ENCODE results near the gene ZNF189.

The ZNF189 gene

GRCh38 chr9:101449071-101449721 lies 50.5 kb downstream of the ZNF189 start:
- no peak for DNase-seq (ENCODE audit: low read depth in 2 of 2)

DNA sequence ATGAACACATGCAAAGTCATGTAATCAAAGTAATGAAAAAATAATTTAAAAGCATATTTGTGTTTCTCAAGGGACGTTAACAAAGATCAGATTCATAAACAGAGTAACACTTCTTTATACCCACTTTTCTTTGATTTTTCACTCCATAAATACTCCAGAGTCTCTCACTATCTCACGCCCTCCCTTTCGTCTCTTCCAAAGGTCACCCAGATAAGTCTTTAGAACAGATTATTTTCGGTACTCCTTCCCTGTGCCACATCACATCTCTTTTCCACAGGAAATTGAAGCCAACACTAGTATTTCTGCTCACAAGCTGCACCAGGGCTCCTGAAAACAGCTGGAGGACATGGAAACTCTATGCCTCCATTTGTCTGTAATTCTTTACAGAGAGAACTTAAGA lies 52.3 kb downstream of the ZNF189 start:
- DNase-seq (ENCODE audit: low read depth in 2 of 2): no peak

- no peak for DNase-seq (ENCODE audit: low read depth in 2 of 2)
These were observed 52.8 kb downstream of the ZNF189 start for GRCh38 chr9:101451498-101451897.

DNA sequence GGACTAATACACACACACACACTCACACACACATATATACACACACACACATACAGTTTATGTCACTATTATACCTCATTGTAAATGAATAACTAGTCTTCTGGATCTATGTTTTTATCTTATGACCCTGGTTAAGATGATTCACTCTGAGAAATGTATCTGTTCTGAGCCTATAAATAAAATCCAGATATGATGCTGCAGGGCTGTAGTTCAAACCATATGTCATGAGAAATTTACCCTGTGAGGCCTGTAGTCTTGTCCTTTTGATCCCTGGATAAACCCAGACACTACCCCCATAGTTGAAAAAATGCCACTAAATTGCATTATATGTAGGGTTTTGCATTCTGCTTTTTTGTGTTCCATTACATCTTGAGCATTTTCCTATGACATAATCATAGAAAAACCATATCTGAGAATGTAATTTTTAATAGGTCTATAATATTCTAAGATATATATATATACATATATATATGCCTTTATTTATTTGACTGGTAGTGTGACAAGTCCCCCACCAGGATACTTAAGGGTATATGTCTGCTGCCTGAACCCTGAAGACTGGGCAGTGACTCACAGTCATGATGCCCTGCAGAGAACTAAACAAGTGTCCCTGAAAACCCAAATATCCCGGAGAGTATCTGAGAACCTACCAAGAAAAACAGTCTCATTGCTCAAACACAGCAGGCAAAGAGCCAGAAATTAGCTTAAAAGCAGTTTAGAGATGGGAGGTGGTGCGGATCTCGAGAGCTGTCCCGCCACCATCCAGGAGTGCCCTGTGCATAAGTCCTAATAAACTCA lies 55.3 kb downstream of the ZNF189 start:
- no peak for DNase-seq (ENCODE audit: low read depth in 2 of 2)

- DNase-seq (ENCODE audit: low read depth in 2 of 2): peak; percentile 42
These were observed 57.1 kb downstream of the ZNF189 start for GRCh38 chr9:101455656-101456240.

- no peak for DNase-seq (ENCODE audit: low read depth in 2 of 2)
These were observed 58.4 kb downstream of the ZNF189 start for GRCh38 chr9:101457003-101457402.

DNA sequence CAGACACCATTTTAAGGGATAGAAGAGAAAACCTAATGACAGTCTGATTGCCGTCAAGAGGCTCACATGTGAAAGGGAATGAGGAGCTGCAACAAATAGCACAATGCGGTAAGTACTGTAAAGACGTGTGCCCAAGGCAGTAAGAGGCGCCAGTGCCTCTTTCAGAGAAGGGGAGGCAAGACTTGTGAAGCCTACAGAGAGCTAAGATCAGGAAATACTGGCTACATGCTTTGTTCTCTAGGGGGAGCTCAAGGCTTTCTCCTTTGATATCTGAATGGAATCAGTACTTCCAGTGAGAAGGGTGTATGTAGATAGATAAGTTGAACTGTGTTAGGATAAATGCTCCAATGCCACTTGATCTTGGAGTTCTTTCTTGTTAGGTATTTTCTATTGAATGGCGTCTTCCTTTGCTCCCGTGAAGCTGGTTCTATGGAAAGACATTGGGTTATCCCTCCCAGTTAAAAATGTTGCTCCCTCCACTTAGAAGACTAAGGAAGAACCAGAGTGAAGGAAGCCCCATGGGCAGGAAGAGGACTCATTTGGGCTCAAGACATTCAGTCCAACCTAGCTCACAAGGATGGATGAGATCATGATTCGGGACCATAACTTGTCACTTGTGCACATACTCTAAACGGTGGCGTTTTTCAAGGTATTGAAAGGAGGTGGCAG lies 60.4 kb downstream of the ZNF189 start:
- peak; percentile 55 to 63 for DNase-seq (ENCODE audit: low read depth in 2 of 2)
